Measurements from ENCODE around the gene CAPN5.

The CAPN5 gene

DNA sequence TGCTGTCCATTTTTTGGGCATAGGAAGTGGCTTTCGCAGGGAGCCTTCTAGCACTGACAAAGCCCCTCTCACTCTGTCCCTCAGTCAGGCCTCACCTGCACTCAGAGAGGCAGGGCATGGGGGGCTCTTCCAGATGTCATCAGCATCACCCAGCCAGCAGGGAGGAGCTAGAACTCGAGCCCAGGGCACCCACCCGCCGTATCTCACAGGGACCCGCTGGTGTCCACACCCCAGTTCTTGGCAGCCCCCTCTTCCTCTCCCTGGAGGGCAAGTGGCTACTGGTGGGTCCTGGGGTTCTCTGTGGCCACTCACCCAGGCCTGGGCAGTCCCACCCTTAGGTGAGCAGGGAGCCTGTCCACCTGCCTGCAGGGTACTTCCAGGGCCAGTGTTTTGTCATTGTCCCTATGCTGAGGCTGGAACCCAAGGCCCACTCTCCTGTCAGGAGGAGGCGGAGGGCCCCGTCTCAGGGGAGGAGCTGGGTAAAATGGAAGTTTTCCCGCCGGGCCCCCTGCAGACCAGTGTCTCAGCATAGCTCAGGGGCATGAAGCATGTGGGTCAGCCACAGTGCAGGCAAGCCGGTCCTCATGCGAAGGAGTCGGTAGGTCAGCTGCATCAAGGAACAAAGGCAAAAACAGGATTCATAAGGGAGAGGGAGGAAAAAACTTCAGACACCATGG lies 83.1 kb downstream of the CAPN5 start:
- DNase-seq (ENCODE audit: low read depth, low spot score): no peak

DNA sequence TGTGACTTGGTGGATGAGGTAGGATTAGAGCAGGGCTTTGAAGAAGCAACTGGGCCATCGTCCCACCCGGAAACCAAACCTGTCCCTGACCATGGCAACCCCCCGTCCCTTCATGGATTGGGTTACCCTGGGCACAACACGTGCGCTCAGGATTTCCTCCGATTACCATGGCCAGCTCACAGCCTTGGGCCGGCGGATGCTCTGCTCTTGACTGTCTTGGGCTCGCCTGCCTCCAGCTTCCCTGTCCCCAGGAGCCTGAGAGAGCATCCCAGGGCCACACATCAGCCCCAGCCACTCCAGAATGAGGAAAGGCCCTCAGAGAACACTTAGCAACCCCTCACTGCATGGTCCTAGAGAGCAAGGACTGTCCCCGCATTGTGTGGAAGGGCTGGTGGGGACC lies 84.1 kb downstream of the CAPN5 start:
- no peak for DNase-seq (ENCODE audit: low read depth, low spot score)

- DNase-seq (ENCODE audit: low read depth, low spot score): no peak
Measured at GRCh38 chr11:77151804-77152509, 85.2 kb downstream of the CAPN5 start.

DNA sequence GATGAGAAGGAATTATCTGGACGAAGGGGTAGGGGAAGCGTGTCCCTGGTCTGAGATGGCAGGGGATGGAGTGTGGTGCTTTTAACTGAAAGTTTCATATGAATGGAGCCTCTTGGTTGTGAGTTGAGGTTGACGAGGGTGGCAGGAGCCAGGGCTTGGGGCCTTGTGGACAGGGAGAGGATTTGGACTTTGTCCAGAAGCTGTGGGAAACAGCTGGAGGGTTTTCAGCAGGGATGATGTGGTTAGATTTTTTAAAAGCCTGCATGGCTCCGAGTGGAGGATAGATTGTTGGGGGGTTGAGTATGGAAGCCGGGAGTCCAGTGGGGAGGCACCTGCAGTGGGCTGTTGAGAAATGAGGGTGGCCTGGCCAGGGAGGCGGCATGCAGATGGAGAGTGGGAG lies 86.1 kb downstream of the CAPN5 start:
- DNase-seq (ENCODE audit: low read depth, low spot score): no peak

- no peak for DNase-seq (ENCODE audit: low read depth, low spot score)
Measured at GRCh38 chr11:77153276-77154185, 86.8 kb downstream of the CAPN5 start.

DNA sequence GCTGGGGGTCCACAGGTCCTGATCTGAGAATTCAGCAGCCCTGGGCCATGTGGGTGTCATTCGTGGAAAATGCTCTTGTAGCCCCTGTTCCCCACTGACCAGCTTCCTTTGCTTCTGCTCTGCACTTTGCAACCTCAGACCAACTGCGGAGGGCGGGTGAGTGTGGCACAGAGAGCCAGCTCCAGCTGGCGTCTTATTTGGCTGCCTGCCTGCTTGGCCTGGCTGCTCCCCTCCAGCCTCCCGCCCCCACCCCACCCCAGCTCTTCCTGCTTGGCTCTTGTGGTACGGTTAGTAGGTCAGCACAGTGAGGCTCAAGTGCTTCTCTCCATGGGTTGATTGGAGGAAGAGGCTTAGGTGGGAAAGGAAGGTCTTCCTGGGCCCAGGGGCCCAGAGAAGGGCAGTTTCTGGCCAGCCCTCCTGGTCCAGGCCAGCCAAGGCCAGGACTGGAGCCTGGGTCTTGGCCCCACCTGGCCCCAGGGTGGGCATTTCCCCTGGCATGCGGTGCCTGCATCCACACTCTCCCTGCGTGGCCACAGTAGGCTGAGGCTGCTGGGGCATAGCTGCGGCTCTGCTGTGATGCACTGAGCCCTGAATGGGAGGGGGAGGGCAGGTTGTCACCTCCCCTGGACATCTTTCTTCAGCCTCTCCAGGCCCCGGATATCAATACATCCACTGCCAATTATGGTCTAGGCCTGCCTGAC lies 87.8 kb downstream of the CAPN5 start:
- DNase-seq (ENCODE audit: low read depth, low spot score): no peak

GRCh38 chr11:77155082-77155475 lies 88.3 kb downstream of the CAPN5 start:
- DNase-seq (ENCODE audit: low read depth, low spot score): no peak

DNA sequence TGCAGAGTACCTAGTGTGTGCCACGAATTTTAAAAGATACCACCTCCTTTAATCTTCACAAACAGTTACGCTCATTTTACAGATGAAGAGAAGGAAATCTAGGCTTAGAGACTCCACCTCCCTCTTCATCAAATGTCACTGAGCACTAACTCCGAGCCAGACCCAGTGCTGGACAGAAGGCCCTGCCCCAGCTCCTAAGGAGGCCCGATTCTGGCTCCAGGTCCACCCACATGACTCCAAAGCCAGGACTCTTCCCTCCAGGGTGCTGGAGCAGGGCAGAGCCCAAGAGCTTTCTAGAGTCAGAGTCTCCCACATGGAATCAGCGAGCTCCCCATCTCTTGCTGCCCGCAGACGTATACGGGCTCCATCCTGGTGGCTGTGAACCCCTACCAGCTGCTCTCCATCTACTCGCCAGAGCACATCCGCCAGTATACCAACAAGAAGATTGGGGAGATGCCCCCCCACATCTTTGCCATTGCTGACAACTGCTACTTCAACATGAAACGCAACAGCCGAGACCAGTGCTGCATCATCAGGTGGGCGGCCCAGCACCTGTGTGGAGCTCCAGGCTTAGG lies 88.9 kb downstream of the CAPN5 start:
- DNase-seq (ENCODE audit: low read depth, low spot score): no peak

DNA sequence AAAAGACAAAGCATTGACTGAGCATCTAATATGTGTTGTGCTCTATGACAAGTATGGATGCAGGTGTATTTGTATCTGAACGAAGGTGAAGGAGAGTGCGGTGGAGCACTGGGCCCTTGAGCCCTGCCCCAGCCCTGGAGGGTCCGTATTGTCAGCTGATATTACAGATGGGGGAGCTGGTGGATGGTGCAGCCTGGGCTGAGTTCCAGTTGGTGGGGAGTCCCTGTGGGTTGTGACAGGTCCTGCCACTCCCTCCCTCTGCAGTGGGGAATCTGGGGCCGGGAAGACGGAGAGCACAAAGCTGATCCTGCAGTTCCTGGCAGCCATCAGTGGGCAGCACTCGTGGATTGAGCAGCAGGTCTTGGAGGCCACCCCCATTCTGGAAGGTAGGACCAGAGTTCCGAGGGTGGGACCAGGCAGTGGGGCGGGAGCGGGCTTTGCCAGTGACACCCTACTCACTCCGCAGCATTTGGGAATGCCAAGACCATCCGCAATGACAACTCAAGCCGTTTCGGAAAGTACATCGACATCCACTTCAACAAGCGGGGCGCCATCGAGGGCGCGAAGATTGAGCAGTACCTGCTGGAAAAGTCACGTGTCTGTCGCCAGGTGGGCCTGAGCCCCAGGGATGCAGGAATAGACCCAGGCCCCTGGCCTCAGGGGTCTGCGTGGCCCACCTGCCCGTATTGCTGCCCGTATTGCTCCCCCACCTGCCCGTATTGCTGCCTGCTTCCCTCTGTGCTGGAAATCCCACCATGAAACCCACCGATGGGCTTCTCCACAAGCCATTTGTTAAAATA lies 89.8 kb downstream of the CAPN5 start:
- no peak for DNase-seq (ENCODE audit: low read depth, low spot score)

- no peak for DNase-seq (ENCODE audit: low read depth, low spot score)
Measured at GRCh38 chr11:77158041-77158695, 91.4 kb downstream of the CAPN5 start.

DNA sequence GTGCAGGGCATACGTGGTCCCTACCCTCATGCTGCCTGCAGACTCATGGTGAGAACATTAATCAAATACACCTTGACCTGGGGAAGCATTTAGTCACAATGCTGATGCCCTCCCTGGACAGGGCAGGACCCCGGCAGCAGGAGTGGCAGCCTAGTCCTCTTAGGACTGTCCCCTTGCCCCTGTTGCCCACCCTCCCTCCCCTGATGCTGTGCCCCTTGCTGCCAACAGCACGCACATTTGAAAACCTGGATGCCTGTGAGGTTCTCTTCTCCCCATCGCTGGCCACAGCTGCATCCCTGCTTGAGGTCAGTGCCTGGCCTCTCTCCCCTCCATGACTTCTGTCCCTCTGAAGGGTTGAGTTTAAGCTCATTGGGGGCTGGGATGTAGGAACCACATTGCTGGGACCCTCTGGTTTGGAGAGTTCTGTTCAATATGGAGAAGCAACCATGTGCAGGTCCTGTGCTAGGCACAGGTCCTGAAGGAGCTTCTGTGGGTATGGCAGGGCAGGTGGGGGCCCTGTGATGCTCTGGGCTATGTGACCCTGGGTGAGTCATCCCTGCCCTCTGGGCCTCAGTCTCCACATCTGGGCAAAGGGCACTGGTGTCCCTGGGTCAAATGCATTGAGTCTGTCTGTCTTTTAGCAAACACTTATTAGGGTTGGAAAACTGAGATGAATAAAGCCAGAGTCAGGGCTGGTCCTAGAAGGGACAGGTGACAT lies 92.6 kb downstream of the CAPN5 start:
- no peak for DNase-seq (ENCODE audit: low read depth, low spot score)

DNA sequence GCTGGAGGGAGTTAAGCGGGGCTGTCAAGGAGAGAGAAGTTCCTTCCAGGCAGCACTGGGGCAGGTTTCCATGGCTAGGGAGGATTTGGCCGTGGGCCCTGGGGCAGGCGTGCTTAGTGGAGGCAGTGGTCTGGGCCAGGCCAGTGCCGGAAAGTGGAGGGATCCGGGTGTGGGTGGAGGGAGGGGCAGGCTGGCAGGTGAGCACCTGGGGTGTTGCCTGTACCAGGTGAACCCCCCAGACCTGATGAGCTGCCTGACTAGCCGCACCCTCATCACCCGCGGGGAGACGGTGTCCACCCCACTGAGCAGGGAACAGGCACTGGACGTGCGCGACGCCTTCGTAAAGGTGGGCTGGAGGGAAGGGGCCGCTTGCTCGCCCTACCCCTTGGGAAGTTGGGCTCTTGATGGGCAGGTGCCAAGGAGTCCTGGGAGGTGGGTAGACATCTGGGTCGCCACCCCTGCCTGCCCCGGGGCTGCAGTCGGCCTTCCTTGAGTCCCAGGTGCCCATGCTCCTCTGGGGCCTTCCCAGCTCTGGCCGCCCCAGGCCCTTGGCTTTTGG lies 93.2 kb downstream of the CAPN5 start:
- DNase-seq (ENCODE audit: low read depth, low spot score): no peak

- DNase-seq (ENCODE audit: low read depth, low spot score): no peak
Measured at GRCh38 chr11:77163271-77163670, 96.5 kb downstream of the CAPN5 start.

DNA sequence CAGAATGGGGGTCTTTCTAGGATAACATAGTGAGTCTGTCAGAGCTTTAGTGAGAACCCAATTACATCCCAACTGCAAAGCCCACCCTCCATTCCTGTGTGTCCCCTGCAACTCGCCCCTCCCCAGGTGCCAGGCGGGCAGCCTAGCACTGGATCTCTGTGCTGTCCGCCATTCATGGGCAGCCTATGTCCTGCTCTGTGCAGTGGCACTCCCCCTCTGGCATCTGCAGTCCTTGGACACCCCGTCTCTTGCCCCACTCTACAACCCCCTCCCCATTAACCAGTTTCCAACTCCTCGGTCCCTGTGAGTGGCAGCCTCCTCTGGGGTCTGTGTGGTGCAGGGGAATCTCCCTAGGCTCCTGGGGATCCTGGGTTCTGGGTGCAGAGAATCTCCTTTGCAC lies 98.3 kb downstream of the CAPN5 start:
- DNase-seq (ENCODE audit: low read depth, low spot score): no peak

- DNase-seq (ENCODE audit: low read depth, low spot score): no peak
Measured at GRCh38 chr11:77166021-77166420, 99.2 kb downstream of the CAPN5 start.

GRCh38 chr11:77167111-77167626 lies 100.4 kb downstream of the CAPN5 start:
- DNase-seq (ENCODE audit: low read depth, low spot score): no peak

DNA sequence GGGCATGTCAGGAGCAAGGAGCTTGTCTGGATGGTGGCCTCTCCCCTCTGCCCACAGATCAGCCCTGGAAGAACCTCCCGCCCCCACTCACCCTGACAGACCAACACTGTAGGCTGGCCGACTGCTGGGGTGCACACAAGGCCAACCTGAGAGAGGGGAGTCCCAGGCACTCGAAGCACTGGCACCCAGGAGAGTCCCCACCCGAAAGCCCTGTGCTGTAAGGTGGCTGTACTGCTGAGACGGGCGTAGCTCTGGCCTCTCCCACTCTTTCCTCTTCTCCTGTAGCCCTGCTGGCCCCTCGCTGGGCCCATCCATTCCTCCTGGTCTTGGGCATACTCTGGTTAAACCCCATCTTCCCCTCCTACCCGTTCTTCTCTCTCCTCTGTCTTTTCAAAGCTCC lies 101.0 kb downstream of the CAPN5 start:
- no peak for DNase-seq (ENCODE audit: low read depth, low spot score)

GRCh38 chr11:77170107-77170506 lies 103.3 kb downstream of the CAPN5 start:
- no peak for DNase-seq (ENCODE audit: low read depth, low spot score)

DNA sequence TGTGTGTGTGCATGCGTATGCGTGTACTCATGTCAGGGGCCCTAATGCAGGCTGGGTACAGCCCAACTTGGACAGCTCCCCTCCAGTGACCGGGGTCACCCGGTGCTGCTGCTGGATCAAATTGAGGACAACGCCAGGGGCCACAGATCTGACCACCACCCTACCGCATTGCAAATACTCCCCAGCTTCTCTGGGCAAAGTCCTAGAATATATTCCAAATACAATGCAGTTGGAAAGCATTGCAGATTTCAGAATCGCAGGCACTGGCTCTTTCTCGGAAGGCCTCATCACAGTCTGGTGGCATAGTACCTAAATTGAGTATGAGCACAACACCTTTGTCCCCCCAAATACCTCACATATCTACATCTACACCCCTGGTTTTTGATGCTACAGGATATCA lies 104.5 kb downstream of the CAPN5 start:
- no peak for DNase-seq (ENCODE audit: low read depth, low spot score)

Data from activated naive CD8-positive, alpha-beta T cell treated with anti-CD3 and anti-CD28 coated beads, Interleukin-2, amount 50 U/mL, for 16 hours (primary cell).